Stimulated activated CD4-positive, alpha-beta T cell treated with anti-CD3 and anti-CD28 coated beads, Interleukin-2, amount 100 ng/mL, for 4 hours (primary cell): Measurements from ENCODE around the gene PINLYP.
"Not testable (repeated sequence)": the region's sequence is repeated elsewhere in the genome, so short reads cannot be mapped to it uniquely, and the experiment has no call there.

Experiments used
- DNase-seq: peaks from one replicate; pipeline ENCODE4 v3.0.0-alpha.2; 2020; ENCODE audit warnings: low read depth

Gene PINLYP

DNA sequence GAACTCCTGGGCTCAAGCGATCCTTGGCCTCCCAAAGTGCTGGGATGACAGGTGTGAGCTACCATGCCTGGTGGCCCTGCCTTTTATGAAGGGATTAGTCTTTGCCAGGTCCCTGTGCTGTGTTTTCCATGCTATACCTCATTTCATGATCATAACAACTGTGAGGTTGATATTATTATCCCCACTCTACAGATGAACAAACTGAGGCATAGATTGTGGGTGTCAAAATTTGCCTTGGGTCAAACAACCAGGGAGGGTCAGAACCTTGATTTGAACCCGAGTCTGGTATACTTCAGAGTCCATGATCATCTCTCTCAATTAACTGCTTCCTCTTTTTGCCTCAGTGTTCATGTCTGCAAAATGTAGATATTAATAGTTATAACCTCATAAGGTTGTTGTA, 6.9 kb downstream of the PINLYP start:
- no peak for DNase-seq

DNA sequence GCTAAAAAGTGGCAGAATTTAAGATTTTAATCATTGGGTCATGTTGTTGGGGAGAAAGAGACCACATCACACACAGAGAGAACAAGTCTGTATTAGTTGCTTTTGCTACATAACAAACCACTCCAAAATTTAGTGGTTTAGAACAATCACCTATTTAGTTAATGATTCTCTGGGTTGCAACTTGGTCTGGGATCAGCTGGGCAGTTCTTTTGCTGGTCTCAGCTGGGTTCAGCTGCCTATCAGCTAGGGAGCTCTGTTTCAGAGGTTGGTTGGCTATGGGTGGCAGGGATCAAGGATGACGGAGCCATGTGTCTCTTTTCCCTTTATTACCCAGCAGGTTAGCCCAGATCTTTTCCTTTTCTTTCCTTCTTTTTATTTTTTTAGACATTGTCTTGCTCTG, 8.9 kb downstream of the PINLYP start:
- DNase-seq = no peak

DNA sequence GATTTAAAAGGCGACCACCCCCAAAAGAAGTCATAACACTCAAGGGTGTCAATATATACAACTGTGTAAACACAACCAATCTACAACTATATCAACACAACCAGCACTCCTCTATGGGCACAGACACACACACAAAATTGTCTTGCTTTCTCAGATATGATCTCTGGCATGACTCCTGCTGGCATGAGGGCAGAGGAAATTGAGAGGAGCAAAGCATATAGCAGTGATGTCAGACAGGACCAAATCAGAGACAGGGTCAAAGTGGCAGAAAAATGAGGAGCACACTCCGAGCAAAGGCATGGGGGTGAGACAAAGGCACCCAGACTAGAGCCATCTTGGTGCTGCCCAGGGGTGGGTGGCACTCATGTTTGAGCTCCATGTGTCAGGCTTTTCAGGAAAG, 10.7 kb downstream of the PINLYP start:
- no peak for DNase-seq

DNA sequence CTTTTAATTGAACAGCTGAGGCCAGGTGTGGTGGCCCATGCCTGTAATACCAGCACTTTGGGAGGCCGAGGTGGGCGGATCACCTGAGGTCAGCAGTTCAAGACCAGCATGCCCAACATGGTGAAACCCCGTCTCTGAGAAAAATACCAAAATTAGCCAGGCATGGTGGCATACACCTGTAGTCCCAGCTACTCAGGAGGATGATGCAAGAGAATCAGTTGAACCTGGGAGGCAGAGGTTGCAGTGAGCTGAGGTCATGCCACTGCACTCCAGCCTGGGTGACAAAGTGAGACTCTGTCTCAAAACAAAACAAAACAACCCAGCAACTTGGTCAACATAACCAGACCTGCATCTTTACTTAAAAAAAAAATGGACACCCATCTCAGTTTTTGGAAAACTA, 11.4 kb downstream of the PINLYP start:
- not testable (repeated sequence) for DNase-seq

DNA sequence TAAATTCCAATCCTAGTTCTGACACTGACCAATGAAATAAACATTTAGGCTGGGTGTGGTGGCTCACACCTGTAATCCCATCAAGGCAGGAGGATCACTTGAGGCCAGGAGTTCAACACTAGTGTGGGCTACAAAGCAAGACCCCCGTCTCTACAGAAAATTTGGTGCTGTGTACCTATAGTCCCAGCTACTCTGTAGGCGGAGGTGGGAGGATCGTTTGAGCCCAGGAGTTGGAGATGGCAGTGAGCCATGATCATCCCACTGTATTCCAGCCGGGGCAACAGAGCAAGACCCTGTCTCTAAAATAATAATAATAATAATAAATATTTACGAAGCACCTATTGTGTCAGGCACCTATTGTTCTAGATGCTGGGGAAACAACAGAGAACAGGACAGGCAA, 13.7 kb downstream of the PINLYP start:
- DNase-seq = no peak

DNA sequence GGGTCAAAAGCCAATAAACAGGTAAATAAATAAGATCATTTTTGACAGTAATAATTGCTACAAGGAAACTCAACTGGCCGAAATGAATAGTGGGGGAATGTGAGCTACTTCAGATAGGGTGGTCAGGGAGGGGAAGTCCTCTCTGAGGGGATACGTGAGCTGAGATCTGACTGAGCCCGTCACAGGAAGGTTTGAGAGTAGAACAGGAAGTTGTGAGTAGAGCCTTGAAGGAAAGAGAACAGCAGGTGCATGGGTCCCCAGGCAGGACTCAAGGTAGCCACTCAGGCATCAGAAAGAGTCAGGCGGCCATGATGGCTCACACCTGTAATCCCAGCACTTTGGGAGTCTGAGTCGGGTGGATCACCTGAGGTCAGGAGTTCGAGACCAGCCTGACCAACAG, 14.1 kb downstream of the PINLYP start:
- DNase-seq = no peak

DNA sequence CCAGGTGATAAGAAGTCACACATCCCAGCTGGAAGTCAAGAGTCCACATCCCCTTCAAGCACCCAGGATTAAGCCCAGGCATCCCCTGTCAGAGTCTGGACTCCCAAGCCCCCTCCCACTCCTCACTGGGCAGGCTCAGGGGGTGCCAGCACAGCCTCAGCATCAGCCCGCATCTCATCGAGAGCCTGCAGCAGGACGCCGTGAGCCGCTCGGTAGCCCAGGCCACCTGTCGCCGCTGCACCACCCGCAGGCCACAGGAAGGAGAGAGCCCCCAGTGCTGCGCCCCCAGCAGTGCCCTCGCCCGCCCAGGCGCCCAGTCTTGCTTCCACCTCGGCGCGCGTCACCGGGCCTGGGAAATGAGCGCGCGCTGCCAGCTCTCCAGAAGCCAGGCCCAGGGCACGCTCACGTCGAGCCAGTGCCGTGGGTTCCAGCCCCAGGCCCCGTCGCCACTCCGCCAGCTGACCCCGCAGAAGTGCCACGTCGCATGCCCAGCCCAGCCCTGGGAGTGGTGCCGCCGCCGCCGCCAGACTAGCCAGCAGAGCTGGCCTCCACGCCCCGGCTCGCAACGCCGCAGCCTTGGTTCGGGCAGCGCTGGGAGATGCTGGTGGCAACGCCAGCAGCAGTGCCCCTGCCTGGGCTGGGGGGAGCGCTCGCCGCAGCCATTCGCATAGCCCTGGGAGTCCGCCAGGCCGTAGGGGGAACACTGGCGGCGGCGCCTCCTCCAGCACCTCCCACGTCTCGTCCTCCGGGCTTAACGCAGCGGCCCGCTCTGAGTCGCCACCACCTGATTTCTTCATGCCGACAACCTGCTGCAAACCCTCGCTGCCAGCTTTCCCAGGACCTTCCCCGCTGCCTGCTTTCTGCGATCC, 16.5 kb downstream of the PINLYP start:
- no peak for DNase-seq

DNA sequence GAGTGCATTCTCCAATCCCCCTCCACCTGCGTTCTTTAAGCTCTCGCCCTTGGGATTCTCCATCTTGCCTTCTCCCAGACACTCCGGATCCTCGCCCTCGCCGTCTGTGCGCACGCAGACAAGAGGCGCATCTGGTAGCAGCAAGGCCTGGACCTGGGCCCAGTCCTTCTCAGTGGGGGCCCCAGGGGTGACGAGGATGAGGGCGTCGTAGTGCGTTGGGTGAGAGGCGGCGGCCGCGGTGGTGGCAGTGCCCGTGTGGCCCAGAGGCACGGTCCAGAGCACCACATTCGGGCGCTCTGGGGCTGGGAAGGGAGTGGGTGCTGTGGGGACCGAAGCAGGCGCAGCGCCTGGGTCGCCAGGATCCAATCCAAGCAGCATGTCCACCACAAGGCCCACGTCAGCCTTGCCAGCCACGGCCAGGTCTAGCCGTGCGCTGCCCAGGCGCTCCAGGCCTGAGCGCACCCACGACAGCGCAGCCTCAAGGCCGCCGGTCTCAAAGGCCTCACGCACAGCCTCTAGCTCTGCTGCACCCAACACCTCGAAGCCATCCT, 17.3 kb downstream of the PINLYP start:
- no peak for DNase-seq

DNA sequence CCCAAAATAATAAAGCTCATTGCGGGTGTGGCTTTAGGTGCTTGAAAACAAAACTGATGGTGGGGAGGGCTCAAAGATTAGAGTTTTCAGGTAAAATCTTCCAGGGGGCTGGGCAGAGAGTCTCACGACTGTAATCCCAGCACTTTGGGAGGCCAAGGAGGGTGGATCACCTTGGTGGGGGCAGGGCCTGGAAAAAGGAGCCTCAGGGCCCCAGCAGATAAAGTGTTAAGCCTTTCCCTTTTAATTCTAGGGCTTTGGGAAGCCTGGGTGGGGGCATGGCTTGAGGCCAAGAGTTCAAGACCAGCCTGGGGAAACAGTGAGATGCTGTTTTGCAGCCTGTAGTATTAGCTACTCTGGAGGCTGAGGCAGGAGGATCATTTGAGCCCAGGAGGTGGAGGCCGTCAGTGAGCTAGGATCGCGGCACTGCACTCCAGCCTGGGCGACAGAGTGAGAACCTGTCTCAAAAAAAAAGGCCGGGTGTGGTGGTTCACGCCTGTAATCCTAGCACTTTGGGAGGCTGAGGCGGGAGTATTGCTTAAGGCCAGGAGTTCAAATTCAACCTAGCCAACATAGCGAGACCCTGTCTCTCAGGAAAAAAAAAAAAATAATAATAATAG, 18.6 kb downstream of the PINLYP start:
- no peak for DNase-seq

DNA sequence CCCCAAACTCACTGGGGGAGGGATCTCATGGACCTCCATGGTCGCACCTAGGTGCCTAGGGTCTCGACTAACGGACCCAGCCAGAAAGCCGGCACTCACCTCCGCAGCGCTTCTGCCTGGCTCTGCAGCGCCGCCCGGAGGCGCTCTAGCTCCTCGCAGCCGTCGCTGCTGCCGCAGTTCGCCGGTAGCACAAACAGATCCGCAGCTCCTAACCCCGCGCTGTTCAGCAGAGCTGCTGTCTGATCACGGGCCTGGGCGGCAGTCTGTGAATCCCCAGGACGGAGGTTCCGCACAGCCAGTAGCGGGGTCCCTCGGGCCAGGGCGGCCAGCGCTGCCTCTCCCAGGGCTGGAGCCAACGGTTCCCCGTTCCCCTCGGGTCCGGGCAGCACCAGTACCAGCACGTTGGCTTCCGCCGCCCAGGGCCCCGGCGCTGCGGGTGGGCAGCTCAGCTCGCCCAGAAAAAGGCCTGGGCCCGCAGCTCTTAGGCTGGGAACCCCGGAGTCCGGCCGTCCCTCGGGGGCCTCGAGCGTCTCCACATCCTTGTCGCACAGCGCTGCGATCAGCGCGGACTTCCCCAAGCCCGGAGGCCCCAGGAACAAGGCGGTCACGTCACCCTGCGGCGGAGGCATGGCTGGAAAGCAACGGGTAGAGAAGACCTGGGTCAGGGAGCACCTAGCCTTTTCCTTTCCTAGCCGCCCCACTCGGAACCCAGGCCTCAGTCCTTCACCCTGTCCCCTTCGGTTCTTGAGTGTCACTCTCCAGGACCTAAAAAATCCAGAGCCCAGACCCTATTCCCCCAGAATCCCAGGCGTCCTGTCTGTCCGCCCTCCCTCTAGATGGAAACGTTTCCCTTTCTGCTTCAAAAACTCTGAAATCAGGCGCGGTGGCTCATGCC, 19.4 kb downstream of the PINLYP start:
- DNase-seq = peak; percentile 56

DNA sequence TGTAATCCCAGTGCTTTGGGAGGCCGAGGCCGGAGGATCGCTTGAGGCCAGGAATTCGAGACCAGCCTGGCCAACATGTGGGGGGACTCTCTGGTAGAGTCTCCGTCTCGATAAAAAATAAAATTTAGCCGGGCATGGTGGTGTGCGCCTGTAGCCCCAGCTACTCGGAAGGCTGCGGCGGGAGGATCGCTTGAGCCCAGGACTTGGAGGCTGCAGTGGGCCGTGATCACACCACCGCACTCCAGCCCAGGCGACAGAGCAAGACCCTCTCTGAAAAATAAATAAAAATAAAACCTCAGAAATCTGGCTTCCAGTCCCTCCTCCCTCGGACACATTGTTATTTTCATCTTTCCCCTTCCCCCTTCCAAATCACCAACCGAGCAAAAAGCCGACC, 20.0 kb downstream of the PINLYP start:
- DNase-seq = no peak

DNA sequence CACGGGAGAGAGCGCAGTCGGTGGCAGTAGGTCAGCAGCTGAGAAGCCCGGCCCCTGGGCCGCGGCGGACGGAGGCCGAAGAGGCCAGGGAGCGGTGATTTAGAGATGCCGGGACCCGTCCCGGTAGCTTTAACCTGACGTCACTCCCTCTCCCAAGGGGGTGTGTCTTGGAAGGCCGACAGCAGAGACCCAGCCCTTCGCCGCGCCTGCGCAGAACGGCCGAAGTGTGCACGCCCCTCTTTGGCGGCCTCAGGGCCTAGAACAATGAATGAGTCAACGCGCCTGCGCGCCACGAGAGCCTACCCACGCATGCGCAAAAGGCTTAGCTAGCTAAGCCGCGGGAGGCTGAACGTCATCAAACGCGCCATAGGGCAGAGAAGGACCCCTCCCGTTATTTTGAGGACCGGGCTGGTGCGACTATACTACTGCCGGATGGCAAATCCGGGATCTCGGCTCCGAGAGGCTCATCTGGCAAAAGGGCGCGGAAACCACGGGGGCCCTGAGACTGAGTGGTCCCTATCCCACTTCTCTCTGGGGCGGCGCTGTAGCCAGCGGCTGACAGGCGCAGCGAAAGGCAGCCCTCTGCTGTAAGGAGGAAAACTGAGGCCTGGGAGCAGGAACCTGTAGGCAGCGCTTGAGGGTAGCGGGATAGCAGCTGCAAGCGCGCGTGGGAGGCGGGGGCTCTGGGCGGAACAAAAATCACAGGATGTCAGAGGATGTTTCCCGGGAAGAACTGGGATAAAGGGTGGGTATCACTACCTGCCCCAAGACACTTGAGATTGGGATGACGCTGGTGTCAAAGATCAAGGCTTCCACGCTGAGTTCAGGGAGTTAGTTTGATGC, 20.6 kb downstream of the PINLYP start, which contains the start of the genes IRGQ and ZNF576:
Gene IRGQ (minus strand): TSS at position 136 of the 843 bp plus-strand sequence. CDS start 796 bp downstream, outside the sequence.
Gene ZNF576 (plus strand): TSS at position 597 of the 843 bp plus-strand sequence. CDS start 514 bp downstream, outside the sequence.
- DNase-seq = peak; percentile 100

DNA sequence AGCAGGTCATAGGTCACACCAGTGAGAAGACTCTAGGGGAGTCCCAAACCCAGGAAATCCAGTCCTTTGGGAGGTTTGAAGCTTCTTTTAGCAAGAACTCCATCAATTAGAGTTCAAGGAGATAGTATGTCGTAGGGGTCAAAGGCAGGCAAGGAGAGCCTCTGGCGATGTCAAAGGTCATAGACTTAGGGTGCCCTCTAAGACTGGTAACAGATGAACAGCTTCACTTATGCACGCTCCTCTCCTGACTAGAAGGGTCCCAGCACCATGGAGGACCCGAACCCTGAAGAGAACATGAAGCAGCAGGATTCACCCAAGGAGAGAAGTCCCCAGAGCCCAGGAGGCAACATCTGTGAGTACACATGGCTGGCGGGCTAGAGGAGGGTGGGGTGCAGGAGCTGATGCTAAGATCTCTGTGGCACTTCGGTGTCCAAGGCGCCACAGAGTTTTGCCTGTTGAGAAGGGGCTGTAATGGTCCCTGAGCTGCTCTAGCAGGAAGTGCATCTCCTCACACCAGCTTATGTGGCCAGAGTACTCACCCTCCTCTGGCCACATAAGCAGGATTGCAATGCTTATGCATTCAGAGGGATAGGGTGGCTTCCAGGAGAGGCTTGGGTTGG, 21.4 kb downstream of the PINLYP start:
- DNase-seq = no peak

DNA sequence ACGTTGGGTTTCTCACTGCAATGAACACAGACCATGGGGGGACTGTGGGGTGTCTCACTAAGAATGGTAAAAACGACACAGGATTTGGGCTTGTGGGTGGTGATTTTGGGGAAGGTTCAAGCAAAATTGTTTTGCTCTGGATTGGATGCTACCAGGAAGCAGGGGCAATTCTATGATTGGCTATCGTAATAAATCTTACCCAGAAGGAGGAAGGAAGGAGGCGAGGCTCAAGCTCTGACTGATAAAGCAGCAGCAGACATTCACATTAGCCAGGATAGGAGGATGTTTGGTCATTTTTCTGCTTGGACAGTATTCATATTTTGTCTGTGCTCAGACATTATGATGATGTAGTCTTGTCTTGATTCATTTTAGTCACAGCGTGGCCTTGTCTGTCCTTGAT, 22.3 kb downstream of the PINLYP start:
- no peak for DNase-seq

DNA sequence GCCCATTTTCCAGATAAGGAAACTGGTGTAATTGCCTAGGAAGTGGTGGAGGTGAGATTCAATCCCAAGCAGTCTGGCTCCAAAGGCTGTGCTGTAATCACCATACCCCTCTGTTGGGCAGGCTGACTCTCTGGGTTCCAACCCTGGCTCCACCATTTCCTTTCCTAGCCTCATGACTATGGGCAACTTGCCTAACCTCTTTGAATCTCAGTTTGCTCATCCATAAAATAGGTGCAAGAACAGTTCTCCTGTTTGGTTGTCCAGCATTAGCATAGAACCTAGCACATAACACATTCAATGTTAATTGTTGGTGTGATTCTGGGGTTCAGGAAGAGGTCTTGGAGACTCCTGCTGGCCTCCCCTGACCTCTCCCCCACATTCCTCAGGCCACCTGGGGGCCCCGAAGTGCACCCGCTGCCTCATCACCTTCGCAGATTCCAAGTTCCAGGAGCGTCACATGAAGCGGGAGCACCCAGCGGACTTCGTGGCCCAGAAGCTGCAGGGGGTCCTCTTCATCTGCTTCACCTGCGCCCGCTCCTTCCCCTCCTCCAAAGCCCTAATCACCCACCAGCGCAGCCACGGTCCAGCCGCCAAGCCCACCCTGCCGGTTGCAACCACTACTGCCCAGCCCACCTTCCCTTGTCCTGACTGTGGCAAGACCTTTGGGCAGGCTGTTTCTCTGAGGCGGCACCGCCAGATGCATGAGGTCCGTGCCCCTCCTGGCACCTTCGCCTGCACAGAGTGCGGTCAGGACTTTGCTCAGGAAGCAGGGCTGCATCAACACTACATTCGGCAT, 23.0 kb downstream of the PINLYP start:
- DNase-seq = no peak

DNA sequence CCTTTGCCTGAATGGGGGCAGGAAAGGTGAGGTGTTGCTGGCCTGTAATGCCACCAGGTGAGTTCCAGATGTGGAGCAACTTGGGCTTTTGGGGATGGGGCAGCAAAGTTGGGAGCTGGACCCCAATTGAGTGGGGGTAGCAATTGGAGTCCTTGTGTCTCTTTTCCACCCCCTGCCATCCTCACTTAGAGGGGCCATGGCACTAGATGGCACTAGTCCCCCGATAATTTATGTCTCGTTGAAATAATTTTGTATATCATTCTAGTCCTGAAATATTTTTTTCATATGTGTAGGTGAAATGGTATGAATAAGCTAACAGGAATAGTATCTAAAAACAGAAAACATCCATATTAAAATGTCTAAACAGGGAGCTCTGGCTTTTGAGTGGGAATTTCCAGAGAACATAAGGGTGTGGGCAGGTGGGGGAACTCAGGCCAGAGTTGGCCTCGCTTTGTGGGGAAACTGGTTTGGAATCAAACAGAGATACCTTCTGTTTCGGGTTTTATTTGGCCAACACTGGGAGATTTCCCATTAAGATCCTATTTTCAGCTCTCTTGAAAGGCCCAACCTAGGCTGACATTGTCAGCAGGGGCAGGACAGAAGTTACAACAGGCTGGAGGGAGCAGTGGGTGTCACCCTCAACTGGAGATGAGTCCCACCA, 24.2 kb downstream of the PINLYP start:
- DNase-seq = no peak

DNA sequence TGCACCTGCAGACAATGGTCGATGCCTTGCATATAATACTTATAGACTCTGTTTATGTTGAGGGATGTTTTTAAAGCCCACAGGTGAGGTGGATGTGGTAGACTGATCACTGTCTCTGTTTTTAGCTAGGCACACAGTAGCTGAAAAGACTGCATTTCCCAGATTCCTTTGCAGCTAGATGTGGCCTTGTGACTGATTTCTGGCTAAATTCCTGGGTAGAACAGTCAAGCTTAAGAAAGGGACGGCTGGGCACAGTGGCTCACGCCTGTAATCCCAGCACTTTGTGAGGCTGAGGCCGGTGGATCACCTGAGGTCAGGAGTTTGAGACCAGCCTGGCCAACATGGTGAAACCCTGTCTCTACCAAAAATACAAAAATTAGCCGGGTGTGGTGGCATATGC, 24.7 kb downstream of the PINLYP start:
- DNase-seq = not testable (repeated sequence)

DNA sequence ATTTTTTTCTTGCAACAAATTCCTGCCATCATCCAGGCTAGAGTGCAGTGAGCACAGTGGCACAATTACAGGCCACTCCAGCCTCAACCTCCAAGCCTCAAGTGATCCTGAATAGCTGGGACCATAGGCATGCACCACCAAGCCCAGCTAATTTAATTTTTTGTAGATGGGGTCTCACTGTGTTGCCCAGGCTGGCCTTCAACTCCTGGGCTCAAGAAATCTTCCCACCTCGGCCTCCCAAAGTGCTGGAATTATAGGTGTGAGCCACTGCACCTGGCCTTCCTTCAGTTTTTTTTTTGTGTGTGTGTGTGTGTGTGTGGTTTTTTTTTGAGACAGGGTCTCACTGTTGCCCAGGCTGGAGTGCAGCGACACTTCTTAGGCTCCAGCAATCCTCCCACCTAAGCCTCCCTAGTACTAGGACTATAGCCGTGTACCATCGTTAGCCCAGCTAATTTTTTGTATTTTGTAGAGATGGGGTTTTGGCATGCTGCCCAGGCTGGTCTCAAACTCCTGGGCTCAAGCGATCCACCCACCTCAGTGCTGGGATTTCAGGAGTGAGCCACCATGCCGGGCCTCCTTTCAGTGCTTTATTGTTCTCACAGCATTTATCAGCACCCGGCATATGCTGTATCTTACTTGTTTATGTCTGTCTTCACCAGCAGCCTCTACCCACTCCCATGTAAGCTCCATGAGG, 30.4 kb downstream of the PINLYP start:
- no peak for DNase-seq
